NCI-H128 (cell line): Measurements from ENCODE around the gene GHDC.
"Not testable (repeated sequence)": the region's sequence is repeated elsewhere in the genome, so short reads cannot be mapped to it uniquely, and the experiment has no call there.

Experiments used
- DNase-seq: peaks from one replicate; lab custom pipeline; 2025; ENCODE audit not compliant: unreplicated experiment; lab: John Stamatoyannopoulos, UW

Gene GHDC

DNA sequence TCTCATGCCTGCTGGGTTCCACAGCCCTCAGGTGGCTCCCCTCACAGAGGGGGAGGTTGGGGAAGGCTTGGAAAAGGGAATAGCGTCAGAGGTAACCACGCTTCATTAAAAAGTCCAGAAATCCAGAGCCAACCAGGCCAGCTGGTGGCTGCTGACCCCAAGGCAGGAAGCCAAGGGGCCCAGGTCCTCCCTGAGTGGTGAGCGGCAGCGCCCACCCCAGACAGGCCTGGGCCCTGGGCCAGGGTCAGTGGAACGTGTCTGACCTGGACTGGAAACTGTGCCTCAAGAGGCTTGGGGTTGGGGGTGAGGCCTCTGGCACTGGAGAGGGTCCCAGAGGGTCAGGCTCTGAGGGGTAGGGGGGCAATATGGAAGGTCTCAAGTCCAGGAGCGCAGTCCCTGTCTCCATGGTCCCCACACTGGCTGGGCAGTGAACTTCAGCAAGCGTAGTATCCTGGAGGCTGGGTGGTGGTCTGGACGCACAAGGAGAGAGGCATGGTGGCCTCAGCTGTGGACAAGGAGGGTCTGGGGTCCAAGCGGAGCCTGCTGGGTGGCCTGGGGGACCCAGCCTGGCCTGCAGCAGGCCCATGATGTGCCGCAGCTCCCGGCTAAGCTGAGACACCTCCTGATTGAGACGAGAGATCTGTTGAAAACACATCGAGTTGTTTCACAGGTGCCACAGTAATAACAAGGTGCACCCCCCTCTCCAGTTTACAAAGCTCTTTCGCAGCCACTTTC is 34.3 kb downstream of the GHDC start:
- no peak for DNase-seq

DNA sequence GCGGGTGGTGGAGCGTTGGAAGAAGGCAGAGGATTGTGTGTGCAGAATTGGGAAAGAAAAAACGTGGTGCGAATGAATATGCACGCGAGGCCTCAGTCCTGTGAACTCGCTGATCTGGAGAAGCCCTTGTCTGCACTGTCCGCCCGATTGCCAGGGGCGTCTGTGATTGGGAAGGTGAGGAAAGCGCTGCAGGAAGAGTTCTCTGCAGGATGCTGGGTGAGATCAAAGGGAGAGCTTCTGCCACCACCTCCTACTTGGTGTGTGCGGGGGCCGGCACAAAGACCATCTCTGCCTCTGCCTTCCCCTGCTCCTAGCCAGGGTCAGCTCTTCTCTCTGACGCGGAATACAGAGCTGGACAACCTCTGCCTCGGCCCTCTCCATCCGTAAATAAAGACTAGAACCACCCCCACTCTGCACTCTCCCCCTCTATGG is 38.7 kb downstream of the GHDC start:
- no peak for DNase-seq

DNA sequence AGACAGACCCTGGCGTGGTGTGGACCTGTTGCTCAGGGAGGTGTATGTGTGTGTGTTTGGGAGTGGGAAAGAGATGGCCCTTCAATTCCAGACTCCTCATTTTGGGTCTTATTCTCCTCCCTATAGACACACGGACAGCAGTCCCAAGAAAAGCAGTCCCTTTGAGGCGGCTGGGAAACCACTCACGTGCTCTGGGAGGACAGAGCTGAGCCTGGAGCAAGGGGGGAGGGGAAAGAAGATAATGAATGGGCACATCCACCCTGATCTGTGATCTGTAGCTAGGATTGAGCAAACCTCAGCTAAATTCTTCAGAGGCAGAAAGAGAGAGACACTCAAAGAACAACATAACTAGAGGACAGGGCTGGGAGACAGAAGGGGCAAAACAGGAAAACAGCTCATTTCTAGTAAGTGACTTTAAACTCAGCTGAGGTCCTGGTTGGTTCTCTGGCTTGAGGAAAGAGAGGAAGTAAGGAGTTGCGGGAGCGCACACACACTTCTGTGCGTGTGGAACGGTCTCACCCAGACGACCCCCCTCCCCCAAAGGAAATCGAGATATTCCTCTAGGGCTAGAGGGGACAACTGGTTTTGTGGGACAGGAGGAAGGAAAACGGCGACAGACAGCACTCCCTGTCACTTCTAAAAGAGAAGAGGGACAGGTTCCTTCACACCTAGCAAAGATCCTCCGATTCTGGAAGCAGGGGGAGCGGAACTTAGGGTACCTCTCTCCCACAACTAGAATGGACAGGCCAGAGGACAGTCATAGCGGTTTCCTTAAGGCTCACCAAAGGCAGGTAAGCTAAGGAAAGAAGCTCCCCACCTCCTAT is 40.2 kb downstream of the GHDC start:
- DNase-seq: no peak

DNA sequence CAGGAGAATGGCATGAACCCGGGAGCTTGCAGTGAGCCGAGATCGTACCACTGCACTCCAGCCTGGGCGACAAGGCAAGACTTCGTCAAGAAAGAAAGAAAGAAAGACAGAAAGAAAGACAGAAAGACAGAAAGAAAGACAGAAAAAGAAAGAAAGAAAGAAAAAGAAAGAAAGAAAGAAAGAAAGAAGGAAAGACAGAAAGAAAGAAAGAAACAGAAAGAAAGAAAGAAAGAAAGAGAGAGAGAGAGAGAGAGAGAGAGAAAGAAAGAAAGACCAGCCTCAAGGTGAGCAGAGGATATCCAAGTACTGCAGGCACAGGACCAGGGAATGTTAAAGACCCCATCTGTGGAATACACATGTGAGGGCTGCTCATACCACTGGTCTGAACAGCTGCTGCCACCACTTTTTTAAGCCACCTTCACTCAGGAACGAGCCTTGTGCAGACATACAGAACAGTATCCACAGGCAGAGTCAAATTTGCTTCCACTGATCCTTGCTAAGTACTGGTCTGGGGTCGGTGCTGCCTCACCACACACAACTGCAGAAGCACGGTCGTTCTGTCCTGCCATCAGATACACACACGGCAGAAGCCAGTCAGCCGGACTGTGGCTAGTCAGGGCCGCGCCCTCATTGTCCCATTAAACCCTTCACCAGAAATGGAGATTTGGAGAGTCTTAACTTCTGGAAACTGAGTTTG is 47.2 kb downstream of the GHDC start:
- no peak for DNase-seq

DNA sequence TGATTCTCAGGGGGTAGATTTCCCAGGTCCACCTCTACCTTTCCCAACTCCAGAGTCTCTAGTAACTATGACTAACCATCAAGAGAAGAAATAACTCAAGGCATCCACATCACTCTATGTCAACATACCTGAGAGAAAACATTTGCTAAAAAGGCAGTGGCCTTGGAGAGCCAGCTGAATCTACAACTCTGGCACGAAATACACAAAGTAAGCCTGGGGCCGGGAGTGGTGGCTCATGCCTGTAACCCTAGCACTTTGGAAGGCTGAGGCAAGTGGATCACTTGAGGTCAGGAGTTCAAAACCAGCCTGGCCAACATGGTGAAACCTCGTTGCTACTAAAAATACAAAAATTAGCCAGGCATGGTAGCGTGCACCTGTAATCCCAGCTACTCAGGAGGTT is 51.2 kb downstream of the GHDC start:
- not testable (repeated sequence) for DNase-seq

DNA sequence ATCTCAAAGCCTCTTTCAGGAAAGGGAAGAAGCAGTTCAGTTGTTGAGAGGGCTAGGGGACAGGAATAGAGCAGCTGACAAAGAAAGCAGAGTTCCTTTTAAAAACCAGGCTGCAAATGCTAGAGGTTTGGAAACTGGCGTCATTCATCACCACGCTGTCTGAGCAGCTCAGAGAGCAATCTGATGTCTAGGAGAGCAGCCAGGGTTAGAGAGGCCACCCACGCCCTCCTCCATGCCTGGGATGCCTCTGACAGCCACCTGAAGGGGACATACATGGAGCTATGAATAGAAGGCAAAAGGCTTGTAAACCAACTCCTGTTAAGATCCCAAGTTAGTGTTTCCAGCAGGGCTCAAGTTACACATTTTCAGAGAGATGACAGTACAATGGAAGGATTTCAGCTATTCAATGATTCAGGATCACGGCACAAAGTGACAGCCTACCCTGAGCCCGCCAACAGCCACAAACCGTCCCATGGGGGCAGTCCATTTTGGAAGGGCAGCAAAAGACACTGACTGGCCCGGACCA is 51.9 kb downstream of the GHDC start:
- no peak for DNase-seq

DNA sequence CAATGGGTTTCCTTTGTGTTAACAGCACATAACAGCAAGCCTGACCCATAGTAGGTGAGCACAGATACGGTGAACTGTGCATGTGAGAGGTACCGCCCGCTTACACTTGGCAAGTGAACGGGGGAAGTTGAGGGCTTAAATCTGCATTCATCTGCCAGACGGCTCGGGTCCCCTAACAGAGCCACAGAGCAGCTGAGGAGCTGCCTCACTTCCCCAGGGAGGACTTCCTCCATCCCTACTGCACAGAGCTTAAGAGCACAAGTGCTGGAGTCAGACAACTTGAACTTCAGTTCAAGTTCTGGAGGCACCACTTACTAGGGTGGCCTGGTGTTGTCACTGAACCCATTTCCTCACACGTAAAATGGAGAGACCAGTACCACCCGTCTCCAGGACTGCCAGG is 52.9 kb downstream of the GHDC start:
- DNase-seq: no peak

DNA sequence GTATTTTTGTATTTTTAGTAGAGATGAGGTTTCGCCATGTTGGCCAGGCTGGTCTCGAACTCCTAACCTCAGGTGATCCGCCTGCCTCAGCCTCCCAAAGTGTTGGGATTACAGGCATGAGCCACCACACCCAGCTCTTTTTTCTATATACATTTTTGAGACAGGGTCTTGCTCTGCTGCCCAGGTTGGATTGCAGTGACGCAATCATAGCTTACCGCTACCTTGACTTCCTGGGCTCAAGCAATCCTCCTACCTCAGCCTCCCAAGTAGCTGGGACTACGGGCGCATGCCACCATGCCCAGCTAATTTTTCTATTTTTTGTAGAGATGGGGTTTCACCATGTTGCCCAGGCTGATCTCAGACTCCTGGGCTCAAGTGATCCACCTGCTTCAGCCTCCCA is 53.6 kb downstream of the GHDC start:
- DNase-seq: not testable (repeated sequence)
